Activated naive CD4-positive, alpha-beta T cell treated with anti-CD3 and anti-CD28 coated beads, Interleukin-2, amount 50 U/mL, for 24 hours (primary cell): ENCODE measurements around the gene PITPNM3.

Experiments
- H3K27ac Mint-ChIP-seq: one replicate; pipeline ENCODE4 v1.8.0; 2021; ENCODE audit warnings: mild to moderate bottlenecking, mixed read lengths
- H3K27me3 Mint-ChIP-seq: one replicate; pipeline ENCODE4 v1.8.0; 2021; ENCODE audit warnings: mixed read lengths
- H3K36me3 Mint-ChIP-seq: one replicate; pipeline ENCODE4 v1.8.0; 2021; ENCODE audit warnings: mixed read lengths
- H3K4me1 Mint-ChIP-seq: one replicate; pipeline ENCODE4 v1.8.0; 2021; ENCODE audit warnings: mixed read lengths
- H3K4me3 Mint-ChIP-seq: one replicate; pipeline ENCODE4 v1.8.0; 2021; ENCODE audit warnings: mild to moderate bottlenecking, mixed read lengths
- H3K9me3 Mint-ChIP-seq: one replicate; pipeline ENCODE4 v1.8.0; 2021; ENCODE audit warnings: mixed read lengths

PITPNM3 gene

GRCh38 chr17:6528557-6528956, 27.8 kb downstream of the PITPNM3 start:
- Mint-ChIP-seq H3K4me3 (no peak overlapping the region), H3K4me1 (no peaks in the 10 kb centered on the region), H3K27me3 (no peaks in the 10 kb centered on the region), H3K27ac (no peak overlapping the region), H3K9me3 (no peaks in the 10 kb centered on the region), H3K36me3 (no peaks in the 10 kb centered on the region)

- H3K4me1 Mint-ChIP-seq = no peaks in the 10 kb centered on the region
- H3K4me3 Mint-ChIP-seq = no peak overlapping the region
- H3K27ac Mint-ChIP-seq = no peak overlapping the region
- H3K36me3 Mint-ChIP-seq = no peaks in the 10 kb centered on the region
- no peaks in the 10 kb centered on the region for H3K27me3 Mint-ChIP-seq
- no peaks in the 10 kb centered on the region for H3K9me3 Mint-ChIP-seq
These were observed 29.8 kb downstream of the PITPNM3 start for GRCh38 chr17:6526362-6527152.

GRCh38 chr17:6525731-6526130, 30.6 kb downstream of the PITPNM3 start:
- H3K27me3 Mint-ChIP-seq = no peaks in the 10 kb centered on the region
- H3K9me3 Mint-ChIP-seq = no peaks in the 10 kb centered on the region
- H3K4me3 Mint-ChIP-seq = no peak overlapping the region
- H3K27ac Mint-ChIP-seq = no peak overlapping the region
- no peaks in the 10 kb centered on the region for H3K36me3 Mint-ChIP-seq
- H3K4me1 Mint-ChIP-seq = no peaks in the 10 kb centered on the region

GRCh38 chr17:6525141-6525540, 31.2 kb downstream of the PITPNM3 start:
- no peaks in the 10 kb centered on the region for H3K27me3 Mint-ChIP-seq
- H3K36me3 Mint-ChIP-seq = no peaks in the 10 kb centered on the region
- H3K4me3 Mint-ChIP-seq = no peak overlapping the region
- H3K4me1 Mint-ChIP-seq = no peaks in the 10 kb centered on the region
- no peaks in the 10 kb centered on the region for H3K9me3 Mint-ChIP-seq
- no peak overlapping the region for H3K27ac Mint-ChIP-seq

- no peaks in the 10 kb centered on the region for H3K4me1 Mint-ChIP-seq
- H3K4me3 Mint-ChIP-seq = no peak overlapping the region
- no peaks in the 10 kb centered on the region for H3K9me3 Mint-ChIP-seq
- no peak overlapping the region for H3K27ac Mint-ChIP-seq
- H3K36me3 Mint-ChIP-seq = no peaks in the 10 kb centered on the region
- H3K27me3 Mint-ChIP-seq = no peaks in the 10 kb centered on the region
These were observed 31.8 kb downstream of the PITPNM3 start for GRCh38 chr17:6524520-6524919.

GRCh38 chr17:6523809-6524355, 32.5 kb downstream of the PITPNM3 start:
- H3K27ac Mint-ChIP-seq = peak overlapping the region; percentile 11
- no peaks in the 10 kb centered on the region for H3K9me3 Mint-ChIP-seq
- H3K4me1 Mint-ChIP-seq = no peaks in the 10 kb centered on the region
- H3K36me3 Mint-ChIP-seq = no peaks in the 10 kb centered on the region
- no peak overlapping the region for H3K4me3 Mint-ChIP-seq
- no peaks in the 10 kb centered on the region for H3K27me3 Mint-ChIP-seq

- no peak overlapping the region for H3K27ac Mint-ChIP-seq
- no peaks in the 10 kb centered on the region for H3K36me3 Mint-ChIP-seq
- H3K9me3 Mint-ChIP-seq = peaks cover 5% of the 10 kb centered on the region
- no peaks in the 10 kb centered on the region for H3K4me1 Mint-ChIP-seq
- H3K27me3 Mint-ChIP-seq = no peaks in the 10 kb centered on the region
- H3K4me3 Mint-ChIP-seq = no peak overlapping the region
These were observed 33.0 kb downstream of the PITPNM3 start for GRCh38 chr17:6523330-6523729.

GRCh38 chr17:6521586-6521985, 34.8 kb downstream of the PITPNM3 start:
- Mint-ChIP-seq H3K4me1 (no peaks in the 10 kb centered on the region), H3K9me3 (peaks cover 5% of the 10 kb centered on the region), H3K27ac (no peak overlapping the region), H3K4me3 (no peak overlapping the region), H3K27me3 (no peaks in the 10 kb centered on the region), H3K36me3 (no peaks in the 10 kb centered on the region)

- H3K4me1 Mint-ChIP-seq = no peaks in the 10 kb centered on the region
These were observed 39.3 kb downstream of the PITPNM3 start for GRCh38 chr17:6517062-6517461.

GRCh38 chr17:6514371-6514770, 42.0 kb downstream of the PITPNM3 start:
- H3K27ac Mint-ChIP-seq = no peak overlapping the region
- H3K36me3 Mint-ChIP-seq = peaks cover 2% of the 10 kb centered on the region
- H3K9me3 Mint-ChIP-seq = peaks cover 5% of the 10 kb centered on the region
- no peaks in the 10 kb centered on the region for H3K27me3 Mint-ChIP-seq
- no peak overlapping the region for H3K4me3 Mint-ChIP-seq
- H3K4me1 Mint-ChIP-seq = no peaks in the 10 kb centered on the region

More at GRCh38 chr17:6517062-6517461, 39.3 kb downstream of the PITPNM3 start:
- Mint-ChIP-seq H3K4me3 (no peak overlapping the region), H3K27me3 (no peaks in the 10 kb centered on the region), H3K27ac (no peak overlapping the region), H3K36me3 (peaks cover 2% of the 10 kb centered on the region), H3K9me3 (peaks cover 5% of the 10 kb centered on the region)

GRCh38 chr17:6512552-6512951, 43.8 kb downstream of the PITPNM3 start:
- Mint-ChIP-seq H3K4me1 (no peaks in the 10 kb centered on the region), H3K9me3 (no peaks in the 10 kb centered on the region)

GRCh38 chr17:6510321-6510977, 45.9 kb downstream of the PITPNM3 start:
- Mint-ChIP-seq H3K9me3 (no peaks in the 10 kb centered on the region), H3K4me1 (no peaks in the 10 kb centered on the region), H3K27ac (no peak overlapping the region), H3K36me3 (peaks cover under 1% of the 10 kb centered on the region), H3K27me3 (no peaks in the 10 kb centered on the region), H3K4me3 (no peak overlapping the region)

More at GRCh38 chr17:6512552-6512951, 43.8 kb downstream of the PITPNM3 start:
- no peaks in the 10 kb centered on the region for H3K27me3 Mint-ChIP-seq
- no peak overlapping the region for H3K4me3 Mint-ChIP-seq
- peaks cover 2% of the 10 kb centered on the region for H3K36me3 Mint-ChIP-seq
- H3K27ac Mint-ChIP-seq = no peak overlapping the region

GRCh38 chr17:6509921-6510320, 46.4 kb downstream of the PITPNM3 start:
- Mint-ChIP-seq H3K4me1 (no peaks in the 10 kb centered on the region), H3K9me3 (no peaks in the 10 kb centered on the region), H3K27ac (no peak overlapping the region), H3K27me3 (no peaks in the 10 kb centered on the region), H3K4me3 (no peak overlapping the region), H3K36me3 (no peaks in the 10 kb centered on the region)

GRCh38 chr17:6509031-6509771, 47.2 kb downstream of the PITPNM3 start:
- Mint-ChIP-seq H3K36me3 (no peaks in the 10 kb centered on the region), H3K9me3 (no peaks in the 10 kb centered on the region), H3K4me3 (no peak overlapping the region), H3K4me1 (no peaks in the 10 kb centered on the region), H3K27me3 (no peaks in the 10 kb centered on the region), H3K27ac (no peak overlapping the region)

GRCh38 chr17:6508519-6509030, 47.8 kb downstream of the PITPNM3 start:
- Mint-ChIP-seq H3K27ac (no peak overlapping the region), H3K4me1 (no peaks in the 10 kb centered on the region), H3K36me3 (no peaks in the 10 kb centered on the region), H3K27me3 (no peaks in the 10 kb centered on the region), H3K4me3 (no peak overlapping the region), H3K9me3 (no peaks in the 10 kb centered on the region)
